GM23338 (cell line): ENCODE measurements around the gene WFS1. TPM values are rescaled to one million over a fixed set of nuclear protein-coding genes. Genes with fewer than 3 reads are reported as not detected.

Experiments
- ATAC-seq: fragments of 200-7000 bp; cut with Tn5 transposase; 3 replicates; pipeline ENCODE4 v1.9.1; 2020
- DNase-seq: peaks from one replicate; pipeline ENCODE4 v3.0.0-alpha.2; 2015; ENCODE audit warnings: low spot score
- H2AFZ ChIP-seq: fragments of 200-600 bp; sonication (generic); 2 replicates; pipeline ENCODE4 v1.8.0; 2016; ENCODE audit warnings: antibody characterized with exemption, mild to moderate bottlenecking, moderate library complexity
- H3F3A ChIP-seq: fragments of 200-600 bp; sonication (generic); replicated peaks from 2 replicates; pipeline ENCODE4 v1.8.0; 2017; ENCODE audit warnings: antibody characterized with exemption, mixed run types, low read depth
- H3K27ac ChIP-seq: fragments of 200-600 bp; sonication (generic); 2 replicates; pipeline ENCODE4 v1.6.1; 2016; ENCODE audit warnings: low read depth
- H3K27me3 ChIP-seq: fragments of 200-600 bp; sonication (generic); 2 replicates; pipeline ENCODE4 v1.8.0; 2016; ENCODE audit warnings: mild to moderate bottlenecking, mixed run types, moderate library complexity; ENCODE audit not compliant: insufficient read depth
- H3K36me3 ChIP-seq: fragments of 200-600 bp; sonication (generic); 2 replicates; pipeline ENCODE4 v1.8.0; 2016; ENCODE audit warnings: mild to moderate bottlenecking; ENCODE audit not compliant: insufficient read depth
- H3K4me1 ChIP-seq: fragments of 200-600 bp; sonication (generic); 2 replicates; pipeline ENCODE4 v1.8.0; 2016; ENCODE audit warnings: mild to moderate bottlenecking, moderate library complexity; ENCODE audit not compliant: insufficient read depth
- H3K4me2 ChIP-seq: fragments of 200-600 bp; sonication (generic); 2 replicates; pipeline ENCODE4 v1.7.1; 2017; ENCODE audit warnings: mixed run types
- H3K4me3 ChIP-seq: fragments of 200-600 bp; sonication (generic); 2 replicates; pipeline ENCODE4 v1.6.1; 2016; ENCODE audit warnings: mixed run types
- H3K79me2 ChIP-seq: fragments of 200-600 bp; sonication (generic); replicated peaks from 2 replicates; pipeline ENCODE4 v1.8.0; 2017; ENCODE audit warnings: mild to moderate bottlenecking; ENCODE audit not compliant: insufficient read depth
- H3K9me2 ChIP-seq: fragments of 200-600 bp; sonication (generic); 2 replicates; pipeline ENCODE4 v1.8.0; 2017; ENCODE audit not compliant: insufficient read depth
- H4K20me1 ChIP-seq: fragments of 200-600 bp; sonication (generic); replicated peaks from 2 replicates; pipeline ENCODE4 v1.8.0; 2017; ENCODE audit warnings: mild to moderate bottlenecking; ENCODE audit not compliant: insufficient read depth
- H3K27ac Mint-ChIP-seq: 2 replicates; pipeline ENCODE4 v1.8.0; 2020; ENCODE audit warnings: inconsistent platforms, mild to moderate bottlenecking, moderate library complexity, mixed read lengths
- H3K27me3 Mint-ChIP-seq: 3 replicates; pipeline ENCODE4 v1.8.0; 2022; ENCODE audit warnings: low read depth, mild to moderate bottlenecking, moderate library complexity, mixed read lengths, inconsistent platforms; ENCODE audit not compliant: insufficient read depth, poor library complexity
- H3K36me3 Mint-ChIP-seq: 3 replicates; pipeline ENCODE4 v1.8.0; 2021; ENCODE audit warnings: low read depth, mild to moderate bottlenecking, inconsistent platforms, moderate library complexity, mixed read lengths
- H3K4me1 Mint-ChIP-seq: 3 replicates; pipeline ENCODE4 v1.8.0; 2020; ENCODE audit warnings: mild to moderate bottlenecking, inconsistent platforms, mixed read lengths
- H3K4me3 Mint-ChIP-seq: 3 replicates; pipeline ENCODE4 v1.8.0; 2021; ENCODE audit warnings: moderate library complexity, mild to moderate bottlenecking, inconsistent platforms, mixed read lengths
- H3K9me3 Mint-ChIP-seq: 3 replicates; pipeline ENCODE4 v1.8.0; 2020; ENCODE audit warnings: moderate library complexity, mild to moderate bottlenecking, inconsistent platforms, mixed read lengths
- EZH2 ChIP-seq: fragments of 200-600 bp; sonication (generic); IDR thresholded peaks from one replicate; pipeline ENCODE4 v1.8.0; 2017; ENCODE audit warnings: antibody characterized with exemption, mild to moderate bottlenecking, low read depth; ENCODE audit not compliant: unreplicated experiment
- POLR2AphosphoS5 ChIP-seq: IDR thresholded peaks from 2 replicates; pipeline ENCODE4 v1.6.1; 2016; ENCODE audit warnings: antibody characterized with exemption, low read depth
- ZNF114 ChIP-seq: fragments of 250-450 bp; sonication (Bioruptor Pico); IDR thresholded peaks from 2 replicates; pipeline ENCODE4 v1.5.0; 2020; ENCODE audit warnings: mild to moderate bottlenecking, moderate library complexity
- polyA plus RNA-seq: library from polyadenylated mRNA; unstranded; fragments of >200 nt; fragmentation: Nextera tagmentation; extraction: Ambion mirVana; gene quantifications from 2 replicates; pipeline ENCODE4 v1.2.1, GENCODE V29; 2016
- total RNA-seq: library from RNA; depleted of rRNA; stranded (reverse); fragments of >200 nt; shearing (Covaris generic); gene quantifications from 2 replicates; pipeline ENCODE4 v1.2.3, GENCODE V29; 2014
- TF ChIP-seq, protein P1 (sequence below): fragments of 250-450 bp; sonication (Bioruptor Pico); IDR thresholded peaks from 2 replicates; pipeline ENCODE4 v1.5.0; 2020; ENCODE audit warnings: mild to moderate bottlenecking, moderate library complexity
- TF ChIP-seq, protein P2 (sequence below): IDR thresholded peaks from 2 replicates; pipeline ENCODE4 v1.6.1; 2016; ENCODE audit warnings: antibody characterized with exemption

WFS1 gene
- total and polyA plus RNA-seq, 2 experiments from 2014 or later: 24.7 to 45.4 TPM

DNA sequence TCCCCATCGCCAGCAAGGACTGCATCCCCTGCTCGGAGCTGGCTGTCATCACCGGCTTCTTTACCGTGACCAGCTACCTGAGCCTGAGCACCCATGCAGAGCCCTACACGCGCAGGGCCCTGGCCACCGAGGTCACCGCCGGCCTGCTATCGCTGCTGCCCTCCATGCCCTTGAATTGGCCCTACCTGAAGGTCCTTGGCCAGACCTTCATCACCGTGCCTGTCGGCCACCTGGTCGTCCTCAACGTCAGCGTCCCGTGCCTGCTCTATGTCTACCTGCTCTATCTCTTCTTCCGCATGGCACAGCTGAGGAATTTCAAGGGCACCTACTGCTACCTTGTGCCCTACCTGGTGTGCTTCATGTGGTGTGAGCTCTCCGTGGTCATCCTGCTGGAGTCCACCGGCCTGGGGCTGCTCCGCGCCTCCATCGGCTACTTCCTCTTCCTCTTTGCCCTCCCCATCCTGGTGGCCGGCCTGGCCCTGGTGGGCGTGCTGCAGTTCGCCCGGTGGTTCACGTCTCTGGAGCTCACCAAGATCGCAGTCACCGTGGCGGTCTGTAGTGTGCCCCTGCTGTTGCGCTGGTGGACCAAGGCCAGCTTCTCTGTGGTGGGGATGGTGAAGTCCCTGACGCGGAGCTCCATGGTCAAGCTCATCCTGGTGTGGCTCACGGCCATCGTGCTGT lies 31.5 kb downstream of the WFS1 start (continued):
- TF ChIP-seq, protein P1, sequence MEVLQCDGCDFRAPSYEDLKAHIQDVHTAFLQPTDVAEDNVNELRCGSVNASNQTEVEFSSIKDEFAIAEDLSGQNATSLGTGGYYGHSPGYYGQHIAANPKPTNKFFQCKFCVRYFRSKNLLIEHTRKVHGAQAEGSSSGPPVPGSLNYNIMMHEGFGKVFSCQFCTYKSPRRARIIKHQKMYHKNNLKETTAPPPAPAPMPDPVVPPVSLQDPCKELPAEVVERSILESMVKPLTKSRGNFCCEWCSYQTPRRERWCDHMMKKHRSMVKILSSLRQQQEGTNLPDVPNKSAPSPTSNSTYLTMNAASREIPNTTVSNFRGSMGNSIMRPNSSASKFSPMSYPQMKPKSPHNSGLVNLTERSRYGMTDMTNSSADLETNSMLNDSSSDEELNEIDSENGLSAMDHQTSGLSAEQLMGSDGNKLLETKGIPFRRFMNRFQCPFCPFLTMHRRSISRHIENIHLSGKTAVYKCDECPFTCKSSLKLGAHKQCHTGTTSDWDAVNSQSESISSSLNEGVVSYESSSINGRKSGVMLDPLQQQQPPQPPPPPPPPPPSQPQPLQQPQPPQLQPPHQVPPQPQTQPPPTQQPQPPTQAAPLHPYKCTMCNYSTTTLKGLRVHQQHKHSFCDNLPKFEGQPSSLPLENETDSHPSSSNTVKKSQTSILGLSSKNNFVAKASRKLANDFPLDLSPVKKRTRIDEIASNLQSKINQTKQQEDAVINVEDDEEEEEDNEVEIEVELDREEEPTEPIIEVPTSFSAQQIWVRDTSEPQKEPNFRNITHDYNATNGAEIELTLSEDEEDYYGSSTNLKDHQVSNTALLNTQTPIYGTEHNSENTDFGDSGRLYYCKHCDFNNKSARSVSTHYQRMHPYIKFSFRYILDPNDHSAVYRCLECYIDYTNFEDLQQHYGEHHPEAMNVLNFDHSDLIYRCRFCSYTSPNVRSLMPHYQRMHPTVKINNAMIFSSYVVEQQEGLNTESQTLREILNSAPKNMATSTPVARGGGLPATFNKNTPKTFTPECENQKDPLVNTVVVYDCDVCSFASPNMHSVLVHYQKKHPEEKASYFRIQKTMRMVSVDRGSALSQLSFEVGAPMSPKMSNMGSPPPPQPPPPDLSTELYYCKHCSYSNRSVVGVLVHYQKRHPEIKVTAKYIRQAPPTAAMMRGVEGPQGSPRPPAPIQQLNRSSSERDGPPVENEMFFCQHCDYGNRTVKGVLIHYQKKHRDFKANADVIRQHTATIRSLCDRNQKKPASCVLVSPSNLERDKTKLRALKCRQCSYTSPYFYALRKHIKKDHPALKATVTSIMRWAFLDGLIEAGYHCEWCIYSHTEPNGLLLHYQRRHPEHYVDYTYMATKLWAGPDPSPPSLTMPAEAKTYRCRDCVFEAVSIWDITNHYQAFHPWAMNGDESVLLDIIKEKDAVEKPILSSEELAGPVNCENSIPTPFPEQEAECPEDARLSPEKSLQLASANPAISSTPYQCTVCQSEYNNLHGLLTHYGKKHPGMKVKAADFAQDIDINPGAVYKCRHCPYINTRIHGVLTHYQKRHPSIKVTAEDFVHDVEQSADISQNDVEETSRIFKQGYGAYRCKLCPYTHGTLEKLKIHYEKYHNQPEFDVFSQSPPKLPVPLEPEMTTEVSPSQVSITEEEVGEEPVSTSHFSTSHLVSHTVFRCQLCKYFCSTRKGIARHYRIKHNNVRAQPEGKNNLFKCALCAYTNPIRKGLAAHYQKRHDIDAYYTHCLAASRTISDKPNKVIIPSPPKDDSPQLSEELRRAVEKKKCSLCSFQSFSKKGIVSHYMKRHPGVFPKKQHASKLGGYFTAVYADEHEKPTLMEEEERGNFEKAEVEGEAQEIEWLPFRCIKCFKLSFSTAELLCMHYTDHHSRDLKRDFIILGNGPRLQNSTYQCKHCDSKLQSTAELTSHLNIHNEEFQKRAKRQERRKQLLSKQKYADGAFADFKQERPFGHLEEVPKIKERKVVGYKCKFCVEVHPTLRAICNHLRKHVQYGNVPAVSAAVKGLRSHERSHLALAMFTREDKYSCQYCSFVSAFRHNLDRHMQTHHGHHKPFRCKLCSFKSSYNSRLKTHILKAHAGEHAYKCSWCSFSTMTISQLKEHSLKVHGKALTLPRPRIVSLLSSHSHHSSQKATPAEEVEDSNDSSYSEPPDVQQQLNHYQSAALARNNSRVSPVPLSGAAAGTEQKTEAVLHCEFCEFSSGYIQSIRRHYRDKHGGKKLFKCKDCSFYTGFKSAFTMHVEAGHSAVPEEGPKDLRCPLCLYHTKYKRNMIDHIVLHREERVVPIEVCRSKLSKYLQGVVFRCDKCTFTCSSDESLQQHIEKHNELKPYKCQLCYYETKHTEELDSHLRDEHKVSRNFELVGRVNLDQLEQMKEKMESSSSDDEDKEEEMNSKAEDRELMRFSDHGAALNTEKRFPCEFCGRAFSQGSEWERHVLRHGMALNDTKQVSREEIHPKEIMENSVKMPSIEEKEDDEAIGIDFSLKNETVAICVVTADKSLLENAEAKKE: no peak
- no peak for TF ChIP-seq POLR2AphosphoS5

DNA sequence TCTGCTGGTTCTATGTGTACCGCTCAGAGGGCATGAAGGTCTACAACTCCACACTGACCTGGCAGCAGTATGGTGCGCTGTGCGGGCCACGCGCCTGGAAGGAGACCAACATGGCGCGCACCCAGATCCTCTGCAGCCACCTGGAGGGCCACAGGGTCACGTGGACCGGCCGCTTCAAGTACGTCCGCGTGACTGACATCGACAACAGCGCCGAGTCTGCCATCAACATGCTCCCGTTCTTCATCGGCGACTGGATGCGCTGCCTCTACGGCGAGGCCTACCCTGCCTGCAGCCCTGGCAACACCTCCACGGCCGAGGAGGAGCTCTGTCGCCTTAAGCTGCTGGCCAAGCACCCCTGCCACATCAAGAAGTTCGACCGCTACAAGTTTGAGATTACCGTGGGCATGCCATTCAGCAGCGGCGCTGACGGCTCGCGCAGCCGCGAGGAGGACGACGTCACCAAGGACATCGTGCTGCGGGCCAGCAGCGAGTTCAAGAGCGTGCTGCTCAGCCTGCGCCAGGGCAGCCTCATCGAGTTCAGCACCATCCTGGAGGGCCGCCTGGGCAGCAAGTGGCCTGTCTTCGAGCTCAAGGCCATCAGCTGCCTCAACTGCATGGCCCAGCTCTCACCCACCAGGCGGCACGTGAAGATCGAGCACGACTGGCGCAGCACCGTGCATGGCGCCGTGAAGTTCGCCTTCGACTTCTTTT lies 32.2 kb downstream of the WFS1 start:
- no peaks in the 10 kb centered on the region; the same call in 1 of the 2 replicates for H3K79me2 ChIP-seq
- H3K27me3 ChIP-seq: no peaks in the 10 kb centered on the region
- no peak overlapping the region for H3K4me2 ChIP-seq
- H3K9me2 ChIP-seq: no peaks in the 10 kb centered on the region
- H3F3A ChIP-seq: no peaks in the 10 kb centered on the region
- TF ChIP-seq EZH2 (no peak), ZNF114 (CRISPR knock-in tag) (no peak)
- TF ChIP-seq, protein P2, sequence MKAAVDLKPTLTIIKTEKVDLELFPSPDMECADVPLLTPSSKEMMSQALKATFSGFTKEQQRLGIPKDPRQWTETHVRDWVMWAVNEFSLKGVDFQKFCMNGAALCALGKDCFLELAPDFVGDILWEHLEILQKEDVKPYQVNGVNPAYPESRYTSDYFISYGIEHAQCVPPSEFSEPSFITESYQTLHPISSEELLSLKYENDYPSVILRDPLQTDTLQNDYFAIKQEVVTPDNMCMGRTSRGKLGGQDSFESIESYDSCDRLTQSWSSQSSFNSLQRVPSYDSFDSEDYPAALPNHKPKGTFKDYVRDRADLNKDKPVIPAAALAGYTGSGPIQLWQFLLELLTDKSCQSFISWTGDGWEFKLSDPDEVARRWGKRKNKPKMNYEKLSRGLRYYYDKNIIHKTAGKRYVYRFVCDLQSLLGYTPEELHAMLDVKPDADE: no peak
- H2AFZ ChIP-seq: no peak overlapping the region
- Mint-ChIP-seq H3K9me3 (no peaks in the 10 kb centered on the region), H3K4me3 (no peak overlapping the region), H3K36me3 (peaks cover 34% of the 10 kb centered on the region), H3K4me1 (no peaks in the 10 kb centered on the region), H3K27me3 (peaks cover 7% of the 10 kb centered on the region), H3K27ac (no peak overlapping the region)
- no peak overlapping the region for H3K4me3 ChIP-seq
- no peak for DNase-seq
- no peak for ATAC-seq
- no peak overlapping the region for H3K27ac ChIP-seq
- no peaks in the 10 kb centered on the region for H4K20me1 ChIP-seq
- no peaks in the 10 kb centered on the region for H3K4me1 ChIP-seq
- no peaks in the 10 kb centered on the region; the same call in 1 of the 2 replicates for H3K36me3 ChIP-seq
